NCI-H774 (cell line): ENCODE data around the gene NXPH2.
A peak's percentile ranks its signal among the peaks of the same experiment; 100 is the strongest.
"Not testable (repeated sequence)": the region's sequence is repeated elsewhere in the genome, so short reads cannot be mapped to it uniquely, and the experiment has no call there.

Experiments used
- DNase-seq: peaks from one replicate; lab custom pipeline; 2025; lab: John Stamatoyannopoulos, UW

Gene NXPH2

GRCh38 chr2:138711812-138712211 is 68.4 kb downstream of the NXPH2 start:
- DNase-seq, result no peak

GRCh38 chr2:138708682-138709241 is 71.4 kb downstream of the NXPH2 start:
- peak; percentile 24 for DNase-seq

- DNase-seq, result no peak
Measured at GRCh38 chr2:138707392-138708074, 72.7 kb downstream of the NXPH2 start.

DNA sequence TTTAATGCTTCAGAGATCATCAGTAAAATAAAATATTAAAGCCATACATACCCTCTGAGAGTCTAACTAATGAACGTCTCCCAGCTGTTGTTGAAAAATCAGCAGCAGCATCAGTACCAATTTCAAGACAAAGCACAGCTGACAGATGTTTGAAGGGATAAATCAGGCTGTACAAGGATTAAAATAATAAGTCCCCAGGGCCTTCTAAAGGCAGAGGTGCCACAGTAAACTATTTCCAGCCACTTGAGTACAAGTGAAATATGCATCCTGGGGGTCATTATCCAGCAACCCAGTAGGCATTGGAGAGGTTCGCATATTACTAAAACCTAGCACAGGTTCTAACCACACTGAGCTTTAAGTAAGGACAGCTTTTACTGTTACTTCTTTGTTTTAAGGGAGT is 76.9 kb downstream of the NXPH2 start:
- DNase-seq, result no peak

DNA sequence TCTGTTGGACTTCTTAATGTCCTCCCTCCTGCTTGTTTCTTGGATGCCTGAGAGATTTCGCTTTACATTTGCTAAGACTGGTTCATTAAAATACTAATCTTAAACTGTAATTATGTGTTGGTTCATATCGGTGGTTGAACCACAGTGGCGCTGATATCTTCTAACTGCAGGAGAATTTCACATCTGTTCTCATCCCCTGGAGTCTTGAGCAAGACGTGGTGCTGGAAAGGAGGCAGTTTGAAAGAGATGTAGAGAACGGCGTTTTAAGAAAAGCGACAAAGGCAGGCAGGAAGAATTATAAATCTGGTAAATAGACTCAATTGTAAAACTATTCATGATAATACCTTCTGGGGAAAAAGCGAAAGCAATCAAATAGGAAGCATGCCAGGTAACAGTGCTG is 79.5 kb downstream of the NXPH2 start:
- no peak for DNase-seq

GRCh38 chr2:138699421-138699820 is 80.8 kb downstream of the NXPH2 start:
- no peak for DNase-seq

GRCh38 chr2:138698428-138698827 is 81.8 kb downstream of the NXPH2 start:
- DNase-seq, result no peak

DNA sequence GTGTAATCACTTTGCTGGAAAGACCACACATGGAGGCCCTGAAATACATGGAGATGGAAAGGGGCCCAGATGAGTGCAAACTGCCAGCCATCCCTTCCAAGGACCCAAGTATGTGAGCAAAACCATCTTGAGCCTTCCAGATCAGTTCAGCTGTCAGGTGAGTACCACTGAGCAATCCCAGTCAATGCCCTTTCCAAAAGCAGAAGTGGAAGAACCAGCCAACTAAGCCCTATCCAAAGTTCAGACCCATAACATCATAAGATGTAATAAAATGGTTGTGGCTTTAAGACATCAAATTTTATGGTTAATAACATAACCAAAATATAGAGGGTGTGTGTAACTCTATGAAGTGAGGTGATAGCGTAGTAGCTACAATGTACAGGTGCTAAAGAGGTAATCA is 88.5 kb downstream of the NXPH2 start:
- no peak for DNase-seq

GRCh38 chr2:138689705-138690104 is 90.5 kb downstream of the NXPH2 start:
- no peak for DNase-seq

- no peak for DNase-seq
Measured at GRCh38 chr2:138682163-138682562, 98.0 kb downstream of the NXPH2 start.

- DNase-seq, result no peak
Measured at GRCh38 chr2:138677221-138677620, 103.0 kb downstream of the NXPH2 start.

DNA sequence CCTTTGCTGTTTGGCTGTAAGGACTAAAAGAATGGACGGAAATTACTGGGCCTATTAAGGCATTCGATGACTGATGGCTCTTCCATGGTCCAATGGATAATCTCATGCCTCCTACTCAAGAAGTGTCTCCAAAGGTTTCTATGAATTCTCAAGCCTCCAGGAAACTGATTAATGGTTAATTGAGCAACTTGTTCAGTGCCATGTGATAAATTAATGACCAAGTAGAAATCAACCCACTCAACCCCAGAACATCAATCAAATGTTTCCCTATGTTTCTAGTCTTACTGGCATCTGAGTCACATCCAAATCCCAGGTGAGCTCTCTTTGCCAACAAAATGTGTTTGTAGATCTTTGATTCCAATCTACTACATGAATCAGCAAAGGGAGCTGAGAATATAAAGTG is 103.6 kb downstream of the NXPH2 start:
- no peak for DNase-seq

- DNase-seq, result no peak
Measured at GRCh38 chr2:138671566-138671965, 108.6 kb downstream of the NXPH2 start.

- DNase-seq, result no peak
Measured at GRCh38 chr2:138670734-138671133, 109.5 kb downstream of the NXPH2 start.

DNA sequence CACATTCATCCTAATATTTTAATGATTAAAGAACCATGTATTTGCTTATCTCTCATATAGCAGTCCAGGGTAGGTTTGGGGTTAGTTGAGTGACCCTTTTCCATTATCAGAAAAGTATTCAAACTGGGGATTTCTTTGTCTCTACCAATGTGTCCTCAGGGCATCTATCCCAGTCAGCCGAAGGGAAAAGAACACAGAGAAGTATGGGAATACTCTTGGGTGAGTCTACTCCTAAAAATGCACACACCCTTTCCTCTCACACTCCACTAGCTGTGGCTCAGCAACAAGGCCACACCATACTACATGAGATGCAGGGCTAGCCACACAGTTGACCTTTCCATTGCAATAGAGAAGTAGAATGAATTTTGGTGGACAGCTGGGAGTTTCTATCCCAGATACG is 114.3 kb downstream of the NXPH2 start:
- DNase-seq, result no peak

DNA sequence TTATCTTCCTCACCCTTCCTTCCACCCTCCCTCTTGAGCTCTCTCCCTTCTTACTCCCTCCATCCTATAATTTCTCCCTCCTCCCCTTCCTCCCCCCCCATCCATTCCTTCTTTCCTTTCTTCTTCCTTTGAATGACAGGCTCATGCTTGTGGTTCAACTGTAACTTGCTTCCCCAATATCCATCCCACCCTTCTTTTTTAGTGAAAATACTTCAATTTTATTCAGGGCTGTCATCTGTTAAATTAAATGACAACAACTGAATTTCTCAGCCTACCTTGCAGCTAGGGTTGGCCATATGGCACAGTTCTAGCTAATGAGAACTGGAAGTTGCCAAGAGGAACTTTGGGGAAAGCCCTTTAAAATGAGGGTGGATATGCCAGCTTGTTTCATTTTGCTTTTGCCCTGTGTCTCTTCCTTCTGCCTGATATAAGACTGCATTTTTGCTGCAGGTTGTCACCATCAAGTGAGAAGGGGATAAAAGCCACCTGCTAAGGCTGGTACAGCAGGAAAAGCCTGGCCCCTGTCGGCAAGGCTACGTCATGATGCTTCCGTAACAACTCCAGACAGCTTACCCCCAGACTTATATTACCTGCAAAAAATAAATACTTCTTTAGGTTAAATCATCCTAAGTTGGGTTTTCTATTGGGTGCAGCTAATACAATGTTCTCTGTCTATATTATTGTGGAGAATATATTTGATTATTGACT is 121.8 kb downstream of the NXPH2 start:
- no peak for DNase-seq

DNA sequence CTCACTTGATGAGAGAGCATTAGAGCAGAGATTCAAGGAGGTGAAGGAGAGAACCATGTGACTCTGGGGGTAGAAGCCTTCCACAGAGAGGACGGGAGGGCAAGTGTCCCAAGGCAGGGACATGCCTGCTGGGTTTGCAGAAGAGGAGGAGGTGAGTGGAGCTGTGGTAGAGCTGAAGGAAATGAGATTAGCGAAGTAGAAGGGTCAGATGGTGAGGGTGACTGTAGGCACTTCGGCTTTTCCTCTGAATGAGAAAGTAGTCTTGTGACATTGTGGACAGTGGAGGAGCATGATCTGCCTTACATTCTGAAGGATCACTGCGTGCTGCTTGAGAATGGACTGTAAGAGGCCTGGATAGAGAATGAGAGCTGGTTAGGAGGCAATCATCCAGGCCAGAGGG is 126.0 kb downstream of the NXPH2 start:
- DNase-seq, result no peak

DNA sequence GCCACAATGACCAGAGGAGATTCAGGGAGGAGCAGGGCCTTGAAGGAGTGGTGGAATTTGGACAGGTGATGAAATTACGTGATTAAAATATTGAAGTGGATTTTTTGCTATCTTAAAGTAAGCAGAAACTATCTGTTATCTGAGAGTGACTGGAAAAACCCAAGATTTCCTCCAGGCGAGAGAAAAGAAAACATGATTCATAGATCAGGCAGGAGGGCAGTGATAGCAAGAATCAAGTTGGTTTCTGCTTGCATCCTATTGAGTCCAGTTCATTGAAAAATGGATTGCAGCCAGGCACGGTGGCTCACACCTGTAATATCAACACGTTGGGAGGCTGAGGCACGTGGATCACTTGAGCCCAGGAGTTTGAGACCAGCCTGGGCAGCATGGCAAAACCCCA is 127.8 kb downstream of the NXPH2 start:
- no peak for DNase-seq

- DNase-seq, result no peak
Measured at GRCh38 chr2:138649571-138649970, 130.6 kb downstream of the NXPH2 start.

GRCh38 chr2:138648606-138649005 is 131.6 kb downstream of the NXPH2 start:
- DNase-seq, result no peak

- not testable (repeated sequence) for DNase-seq
Measured at GRCh38 chr2:138644776-138645175, 135.4 kb downstream of the NXPH2 start.

GRCh38 chr2:138640921-138641676 is 139.1 kb downstream of the NXPH2 start:
- no peak for DNase-seq

- DNase-seq, result no peak
Measured at GRCh38 chr2:138637686-138638085, 142.5 kb downstream of the NXPH2 start.
